NCI-H460 (cell line): ENCODE data around the gene ADAMTSL3. TPM values are rescaled to one million over a fixed set of nuclear protein-coding genes. Genes with fewer than 3 reads are reported as not detected.

Experiments
- DNase-seq: peaks from one replicate; pipeline ENCODE4 v3.0.0-alpha.2; 2016; ENCODE audit warnings: low read depth; ENCODE audit errors: extremely low read depth
- polyA plus RNA-seq: library from polyadenylated mRNA; depleted of rRNA; stranded (reverse); fragments of >200 nt; gene quantifications from 2 replicates; pipeline ENCODE4 v1.2.3, GENCODE V29; 2014; cell fraction: nucleus; rRNA removed
- total RNA-seq: library from RNA; depleted of rRNA; stranded (reverse); fragments of >200 nt; shearing (Covaris generic); gene quantifications from 2 replicates; pipeline ENCODE4 v1.2.3, GENCODE V29; 2014; rRNA removed

ADAMTSL3 gene, protein sequence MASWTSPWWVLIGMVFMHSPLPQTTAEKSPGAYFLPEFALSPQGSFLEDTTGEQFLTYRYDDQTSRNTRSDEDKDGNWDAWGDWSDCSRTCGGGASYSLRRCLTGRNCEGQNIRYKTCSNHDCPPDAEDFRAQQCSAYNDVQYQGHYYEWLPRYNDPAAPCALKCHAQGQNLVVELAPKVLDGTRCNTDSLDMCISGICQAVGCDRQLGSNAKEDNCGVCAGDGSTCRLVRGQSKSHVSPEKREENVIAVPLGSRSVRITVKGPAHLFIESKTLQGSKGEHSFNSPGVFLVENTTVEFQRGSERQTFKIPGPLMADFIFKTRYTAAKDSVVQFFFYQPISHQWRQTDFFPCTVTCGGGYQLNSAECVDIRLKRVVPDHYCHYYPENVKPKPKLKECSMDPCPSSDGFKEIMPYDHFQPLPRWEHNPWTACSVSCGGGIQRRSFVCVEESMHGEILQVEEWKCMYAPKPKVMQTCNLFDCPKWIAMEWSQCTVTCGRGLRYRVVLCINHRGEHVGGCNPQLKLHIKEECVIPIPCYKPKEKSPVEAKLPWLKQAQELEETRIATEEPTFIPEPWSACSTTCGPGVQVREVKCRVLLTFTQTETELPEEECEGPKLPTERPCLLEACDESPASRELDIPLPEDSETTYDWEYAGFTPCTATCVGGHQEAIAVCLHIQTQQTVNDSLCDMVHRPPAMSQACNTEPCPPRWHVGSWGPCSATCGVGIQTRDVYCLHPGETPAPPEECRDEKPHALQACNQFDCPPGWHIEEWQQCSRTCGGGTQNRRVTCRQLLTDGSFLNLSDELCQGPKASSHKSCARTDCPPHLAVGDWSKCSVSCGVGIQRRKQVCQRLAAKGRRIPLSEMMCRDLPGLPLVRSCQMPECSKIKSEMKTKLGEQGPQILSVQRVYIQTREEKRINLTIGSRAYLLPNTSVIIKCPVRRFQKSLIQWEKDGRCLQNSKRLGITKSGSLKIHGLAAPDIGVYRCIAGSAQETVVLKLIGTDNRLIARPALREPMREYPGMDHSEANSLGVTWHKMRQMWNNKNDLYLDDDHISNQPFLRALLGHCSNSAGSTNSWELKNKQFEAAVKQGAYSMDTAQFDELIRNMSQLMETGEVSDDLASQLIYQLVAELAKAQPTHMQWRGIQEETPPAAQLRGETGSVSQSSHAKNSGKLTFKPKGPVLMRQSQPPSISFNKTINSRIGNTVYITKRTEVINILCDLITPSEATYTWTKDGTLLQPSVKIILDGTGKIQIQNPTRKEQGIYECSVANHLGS (N-terminal part only)
- not detected in 2 replicates for total RNA-seq
- polyA plus RNA-seq, result not detected in 2 replicates

DNA sequence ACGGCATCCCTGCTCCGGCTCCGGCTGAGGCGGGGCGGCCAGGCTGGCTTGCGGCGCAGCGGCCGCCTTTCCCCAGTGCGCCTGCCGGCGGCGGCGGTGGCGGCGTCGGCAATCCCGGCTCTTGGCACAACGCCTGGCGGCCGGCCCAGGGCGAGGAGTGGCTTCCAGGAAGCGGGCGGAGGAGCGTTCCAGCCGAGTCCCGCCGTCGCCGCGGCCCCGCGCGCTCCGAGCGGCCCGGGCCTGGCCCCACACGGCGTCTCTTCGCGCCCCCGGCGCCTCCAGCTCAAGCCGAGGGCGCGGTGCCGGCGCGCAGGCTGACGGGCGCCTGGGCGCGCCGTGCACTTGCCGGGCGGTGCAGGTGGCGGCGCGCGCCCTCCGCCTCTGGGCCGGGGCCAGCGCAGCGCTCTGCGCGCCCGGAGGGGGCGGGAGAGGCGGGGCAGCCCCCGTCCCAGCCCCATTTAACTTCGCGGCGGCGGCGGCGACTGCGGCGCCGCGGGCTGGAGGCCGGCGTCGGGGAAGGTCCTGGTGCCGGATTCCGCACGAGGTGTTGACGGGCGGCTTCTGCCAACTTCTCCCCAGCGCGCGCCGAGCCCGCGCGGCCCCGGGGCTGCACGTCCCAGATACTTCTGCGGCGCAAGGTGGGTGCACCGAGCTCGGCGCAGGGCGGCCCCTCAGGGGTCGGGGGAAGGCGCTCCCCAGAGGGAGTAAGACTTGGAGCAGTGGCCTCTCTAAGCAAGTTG is at the start of gene ADAMTSL3:
TSS of gene ADAMTSL3 (plus strand) at position 485 of the 740 bp plus-strand sequence. CDS start 1,639 bp downstream, outside the sequence.
- DNase-seq, result peak; percentile 28

DNA sequence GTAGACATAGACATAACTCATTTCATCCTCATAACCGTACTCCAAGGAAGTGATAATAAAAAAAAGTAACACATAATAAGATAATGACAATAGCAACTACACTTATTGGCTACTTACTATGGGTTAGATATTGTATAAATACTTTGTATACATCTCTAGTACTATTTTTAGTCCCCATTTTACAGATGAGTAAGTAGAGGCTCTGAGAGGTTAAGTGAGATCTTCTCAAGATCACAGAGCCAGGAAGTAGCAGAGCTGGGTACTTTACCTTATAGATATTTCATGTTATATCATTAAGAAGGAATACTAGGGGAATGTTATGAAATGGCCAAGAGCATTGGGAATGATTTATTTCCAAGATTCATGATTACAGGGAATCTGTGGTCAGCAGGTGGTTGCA is 49.4 kb upstream of the ADAMTSL3 start:
- no peak for DNase-seq

DNA sequence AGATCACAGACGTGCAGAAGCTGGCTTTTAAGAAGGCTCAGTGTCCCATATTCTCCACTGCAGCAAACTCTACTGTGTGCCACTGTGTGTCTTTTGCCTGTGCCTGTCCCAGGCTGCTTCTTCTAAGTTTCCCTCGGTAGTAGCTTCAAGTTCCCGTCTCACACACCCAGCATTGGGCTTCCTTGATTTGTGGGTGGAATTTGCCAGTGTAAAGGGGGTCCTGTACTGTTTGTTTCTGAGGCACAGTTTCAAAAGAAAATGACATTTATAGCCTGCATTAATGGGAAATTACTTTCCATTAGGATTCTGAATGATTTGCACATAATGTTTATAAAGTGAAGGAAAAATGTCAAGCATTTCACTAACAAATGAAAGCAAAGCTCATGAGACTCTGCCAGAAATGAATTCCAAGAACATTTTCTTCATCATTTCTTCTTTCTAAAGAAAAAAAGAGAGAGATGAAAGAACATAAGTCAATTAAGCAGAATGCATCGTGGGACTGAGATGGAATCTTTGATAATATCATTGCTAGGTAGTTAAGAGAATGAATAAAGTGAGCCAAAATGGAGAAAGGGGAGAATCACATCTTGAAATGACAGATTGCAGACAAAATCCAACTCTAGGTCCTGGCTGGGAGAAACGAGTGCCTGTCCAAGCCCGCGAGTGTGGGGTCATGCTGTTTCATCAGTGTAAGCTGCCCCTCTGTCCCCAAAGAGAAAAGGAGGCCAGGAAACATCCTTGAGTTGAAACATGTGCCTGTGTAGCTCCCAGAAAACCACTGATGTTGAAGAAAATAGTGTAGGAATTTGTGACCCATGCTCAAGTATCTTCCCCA is 48.6 kb upstream of the ADAMTSL3 start:
- DNase-seq, result no peak

DNA sequence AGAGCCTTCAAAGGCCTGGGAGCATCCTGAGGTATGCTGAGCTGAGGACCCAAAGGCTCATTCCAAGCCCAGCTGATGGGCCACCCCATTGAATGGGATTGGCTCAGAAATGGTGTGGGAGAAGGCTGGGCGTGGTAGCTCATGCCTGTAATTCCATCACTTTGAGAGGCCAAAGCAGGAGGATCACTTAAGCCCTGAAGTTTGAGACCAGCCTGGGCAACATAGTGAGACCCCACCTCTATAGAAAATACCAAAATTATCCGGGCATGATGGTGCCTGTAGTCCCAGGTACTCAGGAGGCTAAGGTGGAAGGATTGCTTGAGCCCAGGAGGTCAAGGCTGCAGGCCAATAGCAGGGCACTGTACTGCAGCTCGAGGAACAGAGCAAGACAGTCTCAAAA is 43.8 kb upstream of the ADAMTSL3 start:
- no peak for DNase-seq

DNA sequence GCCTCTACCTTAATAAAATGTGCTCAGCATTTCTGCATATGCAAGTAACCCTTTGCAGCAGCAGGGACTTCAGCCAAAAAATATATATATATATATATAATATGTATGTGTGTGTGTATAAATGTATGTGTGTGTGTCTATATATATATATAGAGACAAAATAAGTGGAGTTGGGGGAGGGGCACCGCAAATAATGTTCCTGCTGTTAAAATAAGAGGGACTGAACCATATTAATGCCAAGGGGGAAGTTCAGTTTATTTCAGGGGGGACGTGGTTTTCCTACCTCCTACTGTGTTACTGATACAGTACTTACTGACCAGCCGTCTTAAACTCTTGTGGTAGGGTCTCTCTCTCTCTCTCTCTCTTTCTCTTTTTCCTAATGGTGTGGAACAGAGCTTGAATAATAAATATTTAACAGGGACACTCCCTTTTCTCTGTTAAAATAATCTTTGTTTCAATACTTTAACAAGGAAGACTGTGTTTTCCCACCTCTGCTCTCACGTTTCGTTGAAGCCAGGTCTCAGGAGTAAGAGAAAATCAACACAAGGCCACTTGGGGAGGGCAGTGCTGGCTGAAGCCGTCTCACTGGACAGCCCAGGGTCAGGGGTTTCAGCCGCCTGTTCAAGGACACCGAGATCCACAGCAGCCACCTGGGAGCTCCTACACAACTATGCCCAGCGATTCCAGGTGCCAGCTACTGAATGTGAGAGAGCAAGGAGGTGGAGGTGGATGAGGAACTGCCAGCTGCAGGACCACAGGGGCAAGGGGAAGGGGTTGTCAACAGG is 42.8 kb upstream of the ADAMTSL3 start:
- DNase-seq, result no peak

GRCh38 chr15:83612226-83612625 is 41.7 kb upstream of the ADAMTSL3 start:
- DNase-seq, result no peak

DNA sequence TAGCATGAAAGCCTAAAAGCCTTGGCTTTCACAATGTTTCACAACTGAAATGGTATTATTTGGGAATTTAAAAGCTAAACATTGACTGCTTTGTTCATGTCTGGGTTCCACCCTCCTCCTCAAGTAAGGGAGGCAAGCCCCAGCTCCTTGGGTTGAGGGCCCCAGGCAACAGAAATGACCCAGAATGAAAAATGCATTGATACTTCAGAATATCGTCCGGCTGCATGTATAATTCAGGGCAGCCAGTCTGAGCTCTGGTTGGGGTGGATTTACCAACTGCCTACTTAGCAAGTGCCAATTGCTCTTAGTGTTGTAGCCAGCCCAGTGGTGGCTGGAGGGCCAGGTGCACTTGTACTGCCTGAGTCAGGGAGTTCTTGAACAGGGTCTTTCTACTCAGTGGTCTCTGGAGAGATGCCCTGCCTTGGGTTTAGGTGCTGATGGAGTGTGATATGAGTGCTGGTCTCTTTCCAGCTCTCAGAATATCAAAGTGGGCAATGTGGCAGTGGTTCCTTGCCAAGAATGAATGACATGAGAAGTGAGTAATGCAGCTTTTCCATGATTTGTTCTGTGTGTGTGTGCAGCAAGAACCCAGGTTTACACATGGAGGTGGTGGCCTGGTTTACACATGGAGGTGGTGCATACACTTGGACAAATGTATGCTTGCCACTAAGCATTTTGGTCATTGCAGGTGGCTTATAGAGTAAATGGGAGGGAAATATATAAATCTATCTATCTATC is 40.9 kb upstream of the ADAMTSL3 start:
- no peak for DNase-seq

GRCh38 chr15:83613714-83614113 is 40.2 kb upstream of the ADAMTSL3 start:
- DNase-seq, result no peak

GRCh38 chr15:83616840-83617239 is 37.1 kb upstream of the ADAMTSL3 start:
- DNase-seq, result no peak

GRCh38 chr15:83626171-83626802 is 27.6 kb upstream of the ADAMTSL3 start:
- DNase-seq, result no peak

- DNase-seq, result no peak
Measured at GRCh38 chr15:83631534-83631933, 22.4 kb upstream of the ADAMTSL3 start.

DNA sequence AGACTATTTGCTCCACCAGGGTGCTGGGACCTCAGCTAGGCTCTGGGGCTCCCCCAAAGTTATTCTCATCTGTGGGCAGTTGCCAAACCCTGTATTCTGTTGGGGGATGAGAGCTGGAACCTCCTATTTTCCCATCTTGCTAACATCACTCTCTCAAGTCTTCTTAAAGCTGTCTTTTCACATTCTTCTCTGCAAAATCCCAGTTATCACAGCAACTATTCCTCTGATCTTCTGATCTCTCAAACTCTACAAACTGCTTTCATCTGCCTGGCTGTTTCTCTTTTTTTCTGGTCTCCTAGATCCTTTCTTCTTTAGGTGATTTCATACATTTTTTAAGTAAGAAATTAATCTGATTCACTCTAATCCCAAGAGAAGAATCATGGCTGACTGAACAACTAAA is 10.7 kb upstream of the ADAMTSL3 start:
- no peak for DNase-seq

- DNase-seq, result no peak
Measured at GRCh38 chr15:83644439-83644838, 9.5 kb upstream of the ADAMTSL3 start.

DNA sequence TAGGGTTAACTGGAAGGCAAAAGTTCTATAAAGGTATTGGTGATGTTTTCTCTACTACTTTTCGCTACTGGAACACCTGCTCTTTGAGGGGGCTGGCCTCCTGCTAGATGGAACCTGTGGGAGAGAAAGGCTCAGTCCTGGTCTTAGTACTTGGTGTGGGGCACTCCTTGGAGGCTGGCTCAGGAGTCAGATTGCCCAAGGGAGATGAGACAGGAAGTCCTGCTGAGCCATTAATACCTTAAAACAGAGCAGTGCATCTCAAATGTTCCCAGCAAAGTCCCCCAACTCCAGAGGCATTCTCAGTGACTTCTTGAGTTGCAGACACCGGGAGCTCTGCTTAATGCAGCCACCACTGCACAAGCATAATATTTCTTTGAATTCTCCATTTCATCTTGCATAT is 3.1 kb upstream of the ADAMTSL3 start:
- no peak for DNase-seq

- no peak for DNase-seq
Measured at GRCh38 chr15:83651541-83651940, 2.4 kb upstream of the ADAMTSL3 start.

DNA sequence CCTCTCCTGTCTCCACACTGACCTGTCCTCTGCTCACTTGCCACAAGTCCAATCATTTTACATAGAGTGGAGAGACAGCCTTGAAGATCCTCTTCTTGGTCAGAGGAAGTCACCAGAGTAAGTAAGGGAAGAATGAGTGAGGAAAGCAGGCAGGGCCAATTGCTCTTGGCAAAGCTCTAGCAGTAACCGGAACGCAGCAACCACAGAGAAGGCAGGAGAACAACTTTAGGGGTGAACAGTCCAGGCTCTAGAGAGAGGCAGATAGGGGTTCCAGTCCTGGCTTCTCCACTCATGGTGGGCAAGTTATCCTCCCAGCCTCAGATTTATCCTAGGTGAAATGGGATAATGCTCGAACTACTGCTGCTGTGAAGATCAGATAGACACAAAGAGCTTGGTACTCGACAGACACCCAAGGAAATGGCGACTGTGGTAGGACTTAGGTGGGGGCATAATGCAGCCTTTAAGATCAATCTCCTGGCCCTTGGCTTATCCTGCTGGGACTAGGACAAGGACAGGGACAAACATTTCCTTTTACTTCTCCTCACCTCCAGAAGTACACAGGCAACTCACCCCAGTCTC is 1.2 kb upstream of the ADAMTSL3 start:
- no peak for DNase-seq

- DNase-seq, result no peak
Measured at GRCh38 chr15:83653288-83653638, 660 bp upstream of the ADAMTSL3 start.
